ENCODE results near the gene ARID1B. TPM values are rescaled to one million over a fixed set of nuclear protein-coding genes. Genes with fewer than 3 reads are reported as not detected.

ARID1B gene
- total and polyA plus RNA-seq, 12 donors, result 13.3 to 85.6 (median 50.9) TPM

- Histone ChIP-seq H3K4me1 (replicated peaks in 1 of 2) (peaks cover 0 to 8% of the 10 kb centered on the region in 2 donors), H3K27me3 (no peaks in the 10 kb centered on the region), H3K27ac (no peak overlapping the region), H3K9me3 (replicated peaks in 1 of 3) (no peaks in the 10 kb centered on the region), H3K36me3 (replicated peaks in 1 of 2) (no peaks in the 10 kb centered on the region), H3K4me3 (no peak overlapping the region)
- DNase-seq, result peak in 1 of 7 donors; percentile 36
- intact Hi-C loops (cut with DNase I), result no loop called here
- no peak for TF ChIP-seq POLR2A (IDR thresholded peaks at IDR 0.05)
- 60 to 80% (median 67%) methylated on average over 2 of the region's 2 CpGs for WGBS, 4 donors
Observed at GRCh38 chr6:157087974-157088373, 310.8 kb downstream of the ARID1B start.

DNA sequence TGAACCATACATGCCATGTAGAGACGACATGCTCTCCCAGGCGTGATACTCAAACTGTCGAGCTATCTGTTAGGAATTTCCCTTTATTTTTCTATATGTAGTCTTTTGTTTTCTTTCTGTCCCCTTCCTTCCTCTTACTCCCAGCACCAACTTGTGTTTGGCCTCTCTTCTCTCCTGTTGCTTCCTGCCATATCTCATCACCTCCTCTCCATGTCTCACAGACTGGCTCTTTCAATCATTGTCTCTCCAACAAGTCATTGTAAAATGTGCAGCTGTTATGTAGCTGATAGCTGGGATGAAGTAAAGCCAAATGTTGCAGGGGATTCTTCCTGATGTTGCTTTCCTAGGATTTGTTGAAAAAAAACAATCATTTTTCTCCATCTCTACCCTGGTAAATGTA lies 311.7 kb downstream of the ARID1B start:
- 87 to 95% (median 91%) methylated on average over 3 of the region's 3 CpGs for WGBS, 4 donors
- Histone ChIP-seq H3K4me3 (no peak overlapping the region), H3K27ac (no peak overlapping the region), H3K27me3 (no peaks in the 10 kb centered on the region), H3K4me1 (replicated peaks in 1 of 2) (peaks cover 0 to 8% of the 10 kb centered on the region in 2 donors), H3K9me3 (replicated peaks in 1 of 3) (no peaks in the 10 kb centered on the region), H3K36me3 (replicated peaks in 1 of 2) (no peaks in the 10 kb centered on the region)
- TF ChIP-seq CTCF (IDR thresholded peaks at IDR 0.05), result no peak
- no peak for TF ChIP-seq POLR2A (IDR thresholded peaks at IDR 0.05)
- intact Hi-C loops (cut with DNase I), result no loop called here
- DNase-seq, result no peak

DNA sequence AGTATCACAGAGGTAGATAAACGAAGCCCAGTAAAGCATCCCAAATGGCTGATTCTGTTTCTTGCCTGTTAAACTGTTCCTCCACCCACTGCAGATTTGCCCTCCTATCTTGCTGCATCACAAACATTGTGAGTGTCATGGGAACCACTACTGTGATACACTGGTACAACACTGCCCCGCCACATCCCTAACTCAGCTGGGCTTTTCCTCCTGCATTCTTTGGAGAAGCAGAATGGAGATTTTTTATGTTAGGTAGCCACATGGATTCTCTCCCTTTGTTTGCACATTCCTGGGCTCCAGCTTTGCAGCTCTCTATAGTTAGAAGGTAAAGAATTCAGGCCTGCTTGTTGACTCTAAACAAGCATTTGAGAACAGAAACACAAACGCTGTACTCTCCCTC lies 312.1 kb downstream of the ARID1B start:
- intact Hi-C loops (cut with DNase I), result no loop called here
- whole genome bisulfite sequencing, 4 donors, result 73 to 88% (median 79%) methylated on average over 3 of the region's 3 CpGs
- H3K27me3 ChIP-seq, result no peaks in the 10 kb centered on the region
- no peaks in the 10 kb centered on the region for H3K36me3 ChIP-seq (replicated peaks in 1 of 2)
- no peak overlapping the region for H3K27ac ChIP-seq
- no peak overlapping the region for H3K4me3 ChIP-seq
- no peaks in the 10 kb centered on the region for H3K9me3 ChIP-seq (replicated peaks in 1 of 3)
- no peak for DNase-seq
- no peak for TF ChIP-seq CTCF (IDR thresholded peaks at IDR 0.05)
- TF ChIP-seq POLR2A (IDR thresholded peaks at IDR 0.05), result no peak
- H3K4me1 ChIP-seq (replicated peaks in 1 of 2), result peaks cover 0 to 8% of the 10 kb centered on the region in 2 donors

- TF ChIP-seq CTCF (IDR thresholded peaks at IDR 0.05), result no peak
- TF ChIP-seq POLR2A (IDR thresholded peaks at IDR 0.05), result no peak
- H3K4me1 ChIP-seq (replicated peaks in 1 of 2), result peaks cover 0 to 8% of the 10 kb centered on the region in 2 donors
- 86 to 94% (median 92%) methylated on average over 9 of the region's 9 CpGs for WGBS, 4 donors
- H3K36me3 ChIP-seq (replicated peaks in 1 of 2), result no peaks in the 10 kb centered on the region
- no peaks in the 10 kb centered on the region for H3K9me3 ChIP-seq (replicated peaks in 1 of 3)
- no peak overlapping the region for H3K27ac ChIP-seq
- no peaks in the 10 kb centered on the region for H3K27me3 ChIP-seq
- no peak overlapping the region for H3K4me3 ChIP-seq
- no peak for DNase-seq
- intact Hi-C loops (cut with DNase I), result no loop called here
Observed at GRCh38 chr6:157089851-157090250, 312.7 kb downstream of the ARID1B start.

DNA sequence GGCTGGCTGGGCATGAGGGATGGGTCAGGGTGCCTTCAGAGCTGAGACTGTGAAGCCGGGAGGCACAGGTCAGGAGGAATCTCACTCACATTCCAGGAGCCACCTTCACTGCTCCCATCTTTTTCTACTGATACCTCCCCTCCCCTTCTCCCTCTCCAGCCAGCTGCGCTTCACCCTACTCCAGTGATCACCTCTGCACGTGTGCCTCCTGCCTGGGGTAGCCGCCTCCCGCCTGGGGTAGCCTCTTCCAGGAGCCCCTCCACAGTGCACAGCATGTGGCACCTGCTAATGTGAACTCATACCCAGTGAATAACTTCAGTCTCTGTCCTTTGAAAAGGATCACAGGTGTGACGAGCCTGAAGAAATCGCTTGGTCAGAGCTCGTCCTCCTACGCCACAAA lies 313.6 kb downstream of the ARID1B start:
- intact Hi-C loops (cut with DNase I), result no loop called here
- TF ChIP-seq CTCF (IDR thresholded peaks at IDR 0.05) (no peak), POLR2A (IDR thresholded peaks at IDR 0.05) (no peak)
- Histone ChIP-seq H3K27ac (no peak overlapping the region), H3K36me3 (replicated peaks in 1 of 2) (no peaks in the 10 kb centered on the region), H3K27me3 (no peaks in the 10 kb centered on the region), H3K4me3 (no peak overlapping the region), H3K9me3 (replicated peaks in 1 of 3) (no peaks in the 10 kb centered on the region), H3K4me1 (replicated peaks in 1 of 2) (peaks cover 0 to 8% of the 10 kb centered on the region in 2 donors)
- 95 to 98% (median 97%) methylated on average over 9 of the region's 9 CpGs for WGBS, 4 donors
- no peak for DNase-seq

All from adrenal gland (tissue), 12 donors.